GM06990 (cell line): Measurements from ENCODE around the gene REXO1.

Experiments used
- DNase-seq: peaks from one replicate; pipeline ENCODE4 v3.0.0-alpha.2; 2011; ENCODE audit not compliant: insufficient read length; ENCODE audit errors: extremely low read depth
- H3K27me3 ChIP-seq: replicated peaks from 2 replicates; pipeline ENCODE4 v1.6.0; 2011; ENCODE audit warnings: low read length; ENCODE audit not compliant: control insufficient read depth, insufficient read depth
- H3K36me3 ChIP-seq: 2 replicates; pipeline ENCODE4 v1.5.1; 2011; ENCODE audit warnings: low read length; ENCODE audit not compliant: control insufficient read depth, insufficient read depth
- H3K4me3 ChIP-seq: replicated peaks from 2 replicates; pipeline ENCODE4 v1.5.1; 2011; ENCODE audit warnings: low read depth, mild to moderate bottlenecking, control low read depth, low read length
- CTCF ChIP-seq: IDR thresholded peaks from 2 replicates; pipeline ENCODE4 v1.5.1; 2011; ENCODE audit warnings: low read length, control low read depth, mild to moderate bottlenecking, inconsistent platforms; ENCODE audit not compliant: insufficient read depth, poor library complexity, severe bottlenecking

Gene REXO1

GRCh38 chr19:1779574-1779973 lies 68.7 kb downstream of the REXO1 start:
- H3K27me3 ChIP-seq = peaks cover 3% of the 10 kb centered on the region
- no peak for DNase-seq
- TF ChIP-seq CTCF = no peak
- H3K4me3 ChIP-seq = no peak overlapping the region
- no peaks in the 10 kb centered on the region for H3K36me3 ChIP-seq

- Histone ChIP-seq H3K27me3 (peaks cover 3% of the 10 kb centered on the region), H3K36me3 (no peaks in the 10 kb centered on the region), H3K4me3 (no peak overlapping the region)
- DNase-seq = no peak
- no peak for TF ChIP-seq CTCF
Observed at GRCh38 chr19:1777149-1777548, 71.1 kb downstream of the REXO1 start.

- Histone ChIP-seq H3K36me3 (no peaks in the 10 kb centered on the region), H3K4me3 (no peak overlapping the region), H3K27me3 (peaks cover 3% of the 10 kb centered on the region)
- no peak for TF ChIP-seq CTCF
- DNase-seq = no peak
Observed at GRCh38 chr19:1776606-1777147, 71.6 kb downstream of the REXO1 start.

- Histone ChIP-seq H3K27me3 (peaks cover 3% of the 10 kb centered on the region), H3K4me3 (no peak overlapping the region), H3K36me3 (no peaks in the 10 kb centered on the region)
Observed at GRCh38 chr19:1775951-1776605, 72.2 kb downstream of the REXO1 start.

GRCh38 chr19:1774989-1775772 lies 73.1 kb downstream of the REXO1 start:
- no peak overlapping the region for H3K4me3 ChIP-seq
- peak; percentile 24 for TF ChIP-seq CTCF
- DNase-seq = no peak
- H3K36me3 ChIP-seq = no peaks in the 10 kb centered on the region
- H3K27me3 ChIP-seq = peaks cover 3% of the 10 kb centered on the region

More at GRCh38 chr19:1775951-1776605, 72.2 kb downstream of the REXO1 start:
- TF ChIP-seq CTCF = no peak
- no peak for DNase-seq
